SIG-M5 (cell line): ENCODE measurements around the gene APOBEC3C.
"Not testable (repeated sequence)": the region's sequence is repeated elsewhere in the genome, so short reads cannot be mapped to it uniquely, and the experiment has no call there.

Experiments used
- DNase-seq: peaks from one replicate; lab custom pipeline; 2025; lab: John Stamatoyannopoulos, UW

Gene APOBEC3C

DNA sequence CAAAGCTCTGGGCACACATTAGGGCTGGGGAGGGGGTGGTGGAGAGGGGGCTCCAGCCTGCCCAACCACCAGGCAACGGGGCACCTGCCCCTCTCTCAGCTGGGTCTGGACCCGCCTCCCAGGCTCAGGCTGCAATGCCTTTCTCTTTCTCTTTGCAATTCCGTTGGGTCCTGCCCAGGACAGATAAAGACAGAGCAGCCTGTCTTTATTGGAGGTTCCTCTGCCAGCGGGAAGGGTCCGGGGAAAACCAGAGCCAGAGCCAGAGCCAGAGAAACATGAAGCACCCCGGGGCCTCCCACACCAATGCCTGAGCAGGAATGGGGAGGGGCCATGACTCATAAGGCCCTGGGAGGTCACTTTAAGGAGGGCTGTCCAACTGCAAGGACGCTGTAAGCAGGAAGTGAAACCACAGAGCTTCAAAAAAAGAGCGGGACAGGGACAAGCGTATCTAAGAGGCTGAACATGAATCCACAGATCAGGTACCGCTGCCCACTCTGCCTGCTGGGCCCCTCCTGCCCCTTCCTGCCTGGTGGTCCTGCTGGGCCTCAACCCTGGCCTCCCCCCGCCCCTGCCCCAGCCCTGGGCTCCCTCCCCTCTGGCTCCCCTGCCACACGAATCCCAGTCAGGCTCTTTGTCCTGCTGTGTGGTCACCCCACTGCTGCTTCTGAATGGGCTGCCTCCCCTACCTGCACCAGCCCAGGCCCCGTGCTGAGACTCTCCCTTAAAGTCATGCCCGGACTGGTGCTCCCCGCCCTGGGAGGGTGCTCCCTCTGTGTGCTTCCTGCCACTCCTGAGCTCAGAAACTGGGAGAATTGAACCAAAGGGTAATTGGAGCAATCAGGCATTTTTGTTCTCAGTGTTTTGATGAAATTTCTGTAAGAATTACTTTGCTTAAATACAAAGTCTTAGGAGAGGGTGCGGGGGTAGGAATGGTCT is 31.8 kb upstream of the APOBEC3C start, which contains the start of gene APOBEC3B:
APOBEC3B (plus strand) TSS at position 356 of the 936 bp plus-strand sequence; CDS start at position 463, 107 bp downstream.
- DNase-seq: peak; percentile 26

DNA sequence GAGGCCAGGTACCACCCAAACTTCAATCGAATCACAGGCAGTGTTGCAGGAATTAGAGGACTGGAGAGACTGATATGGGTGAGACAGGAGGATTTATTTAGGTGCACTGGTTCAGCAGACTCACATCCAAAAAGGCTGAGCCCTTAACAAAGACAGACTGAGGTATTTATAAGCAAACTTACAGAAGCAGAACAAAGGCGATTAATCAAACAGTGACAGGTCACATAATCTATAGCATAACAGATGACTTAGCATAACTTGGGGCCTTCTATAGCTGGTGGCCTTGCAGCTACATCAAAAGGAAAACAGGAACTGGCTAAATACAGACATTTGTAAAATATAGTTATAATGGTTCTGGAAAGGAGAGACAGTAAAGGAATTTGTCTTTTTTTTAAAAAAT is 29.8 kb upstream of the APOBEC3C start:
- no peak for DNase-seq

DNA sequence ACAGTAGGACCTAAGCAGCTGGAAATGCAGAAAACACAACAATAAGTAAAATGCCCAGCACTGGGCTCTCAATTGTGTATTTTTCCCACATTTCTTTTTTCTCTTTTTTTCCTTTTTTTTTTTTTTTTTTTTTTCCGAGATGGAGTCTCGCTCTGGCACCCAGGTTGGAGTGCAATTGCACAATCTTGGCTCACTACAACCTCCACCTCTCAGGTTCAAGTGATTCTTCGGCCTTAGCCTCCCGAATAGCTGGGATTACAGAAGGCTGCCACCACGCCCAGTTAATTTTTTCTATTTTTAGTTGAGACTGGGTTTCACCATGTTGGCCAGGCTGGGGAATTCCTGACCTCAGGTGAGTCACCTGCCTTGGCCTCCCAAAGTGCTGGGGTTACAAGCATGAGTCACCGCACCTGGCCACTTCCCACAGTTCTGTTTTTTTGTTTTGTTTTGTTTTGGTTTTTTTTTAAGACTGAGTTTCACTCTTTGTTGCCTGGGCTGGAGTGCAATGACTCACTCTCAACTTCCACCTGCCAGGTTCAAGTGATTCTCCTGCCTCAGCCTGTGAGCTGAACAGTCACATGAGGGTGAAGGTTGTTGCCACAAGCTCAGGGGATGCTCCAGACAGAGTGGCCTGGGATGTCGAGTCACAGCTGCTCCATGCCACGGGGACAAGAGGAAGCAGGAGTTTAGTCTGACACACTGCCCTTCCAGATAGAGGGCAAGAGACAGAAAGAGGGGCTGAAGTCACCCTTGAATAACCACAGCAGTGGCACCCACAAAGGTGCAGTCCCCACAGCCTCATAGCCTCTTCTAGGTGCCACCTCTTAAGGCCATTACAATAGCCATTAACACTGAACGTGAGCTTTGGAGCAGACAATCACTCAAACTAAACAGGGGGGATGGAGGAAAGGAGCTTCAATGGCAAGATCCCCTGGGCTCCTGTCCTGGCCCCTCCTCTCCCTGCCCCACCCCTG is 29.0 kb upstream of the APOBEC3C start:
- not testable (repeated sequence) for DNase-seq

DNA sequence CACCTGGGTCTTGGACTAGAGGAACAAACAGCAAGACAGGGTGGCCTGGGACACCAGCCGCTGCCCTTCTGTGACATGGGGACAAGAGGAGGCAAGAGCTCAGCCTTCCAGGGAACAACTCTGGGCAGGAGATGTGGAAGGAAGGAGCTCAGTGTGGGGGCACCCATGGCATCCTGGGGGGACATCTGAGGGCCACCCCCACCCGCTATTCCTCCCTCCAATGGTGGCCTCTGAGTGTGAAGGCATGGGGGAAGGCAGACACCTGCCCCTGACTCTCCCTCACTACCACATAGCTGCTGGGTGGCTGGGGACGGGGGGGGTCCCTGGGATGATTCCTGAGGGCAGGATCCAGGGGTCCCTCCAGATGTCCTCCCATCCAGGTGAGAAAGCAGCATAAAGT is 27.4 kb upstream of the APOBEC3C start:
- DNase-seq: no peak

DNA sequence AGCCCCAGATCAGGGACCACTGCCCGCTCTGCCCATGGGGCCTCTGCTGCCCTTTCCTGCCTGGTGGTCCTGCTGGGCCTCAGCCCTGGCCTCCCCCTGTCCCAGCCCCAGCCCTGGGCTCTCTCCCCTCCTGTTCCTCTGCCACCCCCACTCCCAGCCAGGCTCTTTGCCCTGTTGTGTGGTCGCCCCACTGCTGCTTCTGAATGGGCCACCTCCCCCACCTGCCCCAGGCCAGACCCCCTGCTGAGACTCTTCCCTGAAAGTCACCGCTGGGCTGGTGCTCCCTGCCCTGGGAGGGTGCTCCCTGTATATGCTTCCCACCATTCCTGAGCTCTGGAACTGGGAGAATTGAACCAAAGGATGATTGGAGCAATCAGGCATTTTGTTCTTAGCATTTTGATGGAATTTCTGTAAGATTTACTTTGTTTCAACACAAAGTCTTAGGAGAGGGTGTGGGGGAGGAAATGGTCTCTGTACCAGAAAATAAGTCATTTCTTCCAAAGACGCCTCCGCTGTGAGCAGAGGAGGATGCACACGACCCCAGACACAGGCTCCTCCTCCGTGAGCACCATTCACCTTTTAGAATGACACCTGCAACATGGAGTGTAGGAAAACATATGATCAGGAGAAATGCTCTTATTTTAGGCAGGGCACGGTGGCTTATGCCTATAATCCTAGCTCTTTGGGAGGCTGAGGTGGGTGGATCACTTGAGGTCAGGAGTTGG is 26.7 kb upstream of the APOBEC3C start:
- no peak for DNase-seq

DNA sequence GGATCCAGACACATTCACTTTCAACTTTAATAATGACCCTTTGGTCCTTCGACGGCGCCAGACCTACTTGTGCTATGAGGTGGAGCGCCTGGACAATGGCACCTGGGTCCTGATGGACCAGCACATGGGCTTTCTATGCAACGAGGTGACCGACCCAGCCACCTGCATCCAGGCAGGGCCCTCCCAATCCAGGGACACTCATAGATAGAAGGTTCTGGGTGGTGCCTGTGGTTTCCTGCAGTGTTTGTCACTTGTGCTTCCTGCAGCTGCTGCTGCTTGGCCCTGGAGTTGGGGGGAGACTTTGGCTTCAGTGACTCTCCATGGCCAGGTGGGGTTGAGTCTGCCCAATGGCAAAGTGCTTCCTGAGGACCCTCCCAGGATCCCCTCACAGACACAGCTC is 24.6 kb upstream of the APOBEC3C start:
- no peak for DNase-seq

DNA sequence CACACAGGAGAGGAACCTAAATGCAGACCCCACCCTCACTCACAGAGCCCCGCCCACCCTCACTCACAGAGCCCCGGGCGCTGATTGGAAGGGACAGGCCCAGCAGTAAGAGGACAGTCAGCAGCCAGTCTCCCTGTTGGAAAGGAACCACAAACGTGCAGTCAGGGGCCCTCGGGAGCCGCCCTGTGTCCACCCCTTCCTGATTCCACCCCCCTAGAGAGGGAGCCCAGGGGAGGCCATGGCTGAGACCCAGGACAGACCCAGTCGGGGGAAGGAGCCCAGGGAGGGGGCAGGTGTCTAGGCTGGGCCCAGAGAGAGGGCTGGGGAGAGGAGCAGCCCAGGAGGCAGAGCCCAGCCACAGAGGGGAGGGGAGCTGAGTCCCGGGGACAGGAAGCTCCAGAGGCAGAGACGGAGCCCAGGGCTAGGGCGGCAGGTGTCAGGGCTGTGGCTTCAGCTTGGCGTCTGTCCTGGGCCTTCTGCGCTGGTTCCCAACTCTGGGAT is 21.1 kb upstream of the APOBEC3C start:
- not testable (repeated sequence) for DNase-seq

DNA sequence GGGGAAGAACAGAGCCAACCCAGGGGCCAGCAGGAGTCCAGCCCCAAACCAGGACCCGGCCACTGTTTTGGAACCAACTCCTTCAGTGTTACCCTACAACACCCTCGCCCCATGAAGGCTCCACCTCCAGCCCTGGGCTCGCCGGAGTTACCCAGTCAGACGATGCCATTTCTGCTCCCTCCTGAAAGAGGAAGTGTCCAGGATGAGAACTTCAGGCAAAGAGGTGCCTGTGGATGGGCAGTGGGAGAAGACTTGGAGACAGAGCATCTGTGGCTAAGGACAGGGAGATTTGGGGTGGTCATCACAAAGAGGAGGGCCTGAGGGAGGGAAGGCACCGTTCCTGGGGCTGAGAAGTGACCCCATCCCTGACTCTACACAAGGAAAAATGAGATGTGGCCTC is 18.0 kb upstream of the APOBEC3C start:
- no peak for DNase-seq

DNA sequence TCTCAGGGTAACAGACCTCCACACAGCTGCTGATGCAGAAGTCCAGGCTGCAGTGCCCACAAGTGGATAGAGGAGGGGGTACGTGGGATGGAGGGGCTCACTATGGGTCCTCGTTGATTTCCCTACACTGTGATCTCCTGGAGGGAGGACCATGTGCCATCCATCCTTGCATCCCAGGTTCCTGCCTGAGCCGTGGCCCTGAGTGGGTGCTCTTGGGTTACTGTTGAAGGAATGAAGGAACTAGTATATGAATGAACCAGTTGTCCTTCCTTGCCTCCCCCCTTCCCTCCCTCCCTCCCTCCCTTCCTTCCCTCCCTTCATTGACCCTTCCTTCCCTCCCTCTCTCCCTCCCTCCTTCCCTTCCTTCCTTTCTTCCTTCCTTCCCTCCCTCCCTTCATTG is 16.5 kb upstream of the APOBEC3C start:
- no peak for DNase-seq

DNA sequence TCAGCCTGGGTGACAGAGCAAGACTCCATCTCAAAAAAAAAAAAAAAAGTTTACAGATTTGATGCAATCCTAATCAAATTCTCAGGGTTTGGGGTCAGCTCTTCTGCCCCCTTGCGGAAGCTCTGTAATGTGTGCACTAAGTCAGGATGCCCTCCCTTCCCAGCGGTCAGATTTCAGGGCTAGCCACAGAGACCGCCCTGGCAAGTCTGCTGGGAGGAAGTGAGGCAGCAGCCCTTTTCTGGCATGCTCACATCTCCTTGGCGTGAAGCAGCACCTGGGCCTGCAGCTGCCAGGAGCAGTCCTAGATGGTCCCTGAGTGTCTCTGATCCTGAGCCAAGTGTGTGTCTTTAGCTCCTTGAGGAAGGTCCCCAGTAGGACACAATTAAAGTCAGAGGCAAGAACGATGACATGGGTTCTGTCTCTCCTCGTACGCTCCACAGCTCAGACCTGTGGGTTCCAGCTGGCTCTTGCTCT is 10.9 kb upstream of the APOBEC3C start:
- no peak for DNase-seq

DNA sequence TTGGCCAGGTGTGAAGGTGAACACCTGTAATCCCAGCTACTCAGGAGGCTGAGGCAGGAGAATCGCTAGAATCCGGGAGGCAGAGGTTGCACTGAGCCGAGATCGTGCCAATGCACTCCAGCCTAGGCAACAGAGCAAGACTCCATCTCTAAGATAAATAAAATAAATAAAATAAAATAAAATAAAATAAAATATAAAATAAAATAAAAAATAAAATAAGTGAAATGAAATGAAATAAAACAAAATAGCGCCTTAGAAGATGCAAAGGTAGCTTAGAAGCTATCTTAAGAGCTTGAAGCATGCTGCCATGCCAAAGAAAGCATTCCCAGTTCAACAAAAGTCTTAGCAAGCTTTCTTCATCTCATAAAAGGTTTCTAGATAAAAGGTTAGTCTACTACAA is 6.9 kb upstream of the APOBEC3C start:
- DNase-seq: no peak

DNA sequence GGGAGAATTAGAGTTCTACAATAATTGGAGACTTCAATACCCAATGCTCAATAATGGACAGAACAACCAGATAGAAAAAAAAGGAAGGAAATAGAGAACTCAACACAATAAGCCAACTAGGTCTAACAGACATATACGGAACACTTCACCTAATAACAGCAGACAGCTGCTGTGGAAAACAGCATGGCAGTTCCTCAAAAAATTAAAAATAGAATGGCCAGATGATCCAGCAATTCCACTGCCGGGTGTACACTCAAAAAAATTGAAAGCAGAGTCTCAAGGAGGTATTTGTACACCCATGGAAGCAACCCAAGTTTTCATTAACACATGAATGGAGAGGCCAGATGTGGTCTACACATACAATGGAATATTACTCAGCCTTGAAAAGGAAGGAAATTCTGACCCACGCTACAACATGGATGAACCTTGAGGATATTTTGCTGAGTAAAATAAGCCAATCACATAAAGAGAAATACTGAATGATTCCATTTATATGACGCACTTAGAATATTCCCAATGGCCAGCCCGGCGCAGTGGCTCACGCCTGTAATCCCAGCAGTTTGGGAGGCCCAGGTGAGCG is 5.7 kb upstream of the APOBEC3C start:
- not testable (repeated sequence) for DNase-seq

DNA sequence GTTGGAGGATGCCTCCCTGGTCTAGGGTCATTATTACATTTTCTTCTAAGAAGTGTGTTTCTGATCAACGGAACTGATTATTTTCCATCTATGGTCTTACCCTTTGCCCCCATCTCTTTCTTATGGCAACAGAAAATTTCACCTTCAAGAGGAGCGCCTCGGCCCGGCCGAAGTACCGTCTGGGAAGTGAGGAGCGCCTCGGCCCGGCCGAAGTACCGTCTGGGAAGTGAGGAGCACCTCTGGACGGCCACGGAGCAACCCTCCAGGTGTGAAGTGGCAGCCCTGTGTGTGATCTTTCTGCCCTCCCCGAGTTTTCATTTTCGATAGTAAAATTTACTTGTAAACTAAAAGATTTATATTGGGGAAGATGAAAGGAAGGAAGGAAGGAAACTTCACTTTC is 3.1 kb upstream of the APOBEC3C start:
- no peak for DNase-seq

DNA sequence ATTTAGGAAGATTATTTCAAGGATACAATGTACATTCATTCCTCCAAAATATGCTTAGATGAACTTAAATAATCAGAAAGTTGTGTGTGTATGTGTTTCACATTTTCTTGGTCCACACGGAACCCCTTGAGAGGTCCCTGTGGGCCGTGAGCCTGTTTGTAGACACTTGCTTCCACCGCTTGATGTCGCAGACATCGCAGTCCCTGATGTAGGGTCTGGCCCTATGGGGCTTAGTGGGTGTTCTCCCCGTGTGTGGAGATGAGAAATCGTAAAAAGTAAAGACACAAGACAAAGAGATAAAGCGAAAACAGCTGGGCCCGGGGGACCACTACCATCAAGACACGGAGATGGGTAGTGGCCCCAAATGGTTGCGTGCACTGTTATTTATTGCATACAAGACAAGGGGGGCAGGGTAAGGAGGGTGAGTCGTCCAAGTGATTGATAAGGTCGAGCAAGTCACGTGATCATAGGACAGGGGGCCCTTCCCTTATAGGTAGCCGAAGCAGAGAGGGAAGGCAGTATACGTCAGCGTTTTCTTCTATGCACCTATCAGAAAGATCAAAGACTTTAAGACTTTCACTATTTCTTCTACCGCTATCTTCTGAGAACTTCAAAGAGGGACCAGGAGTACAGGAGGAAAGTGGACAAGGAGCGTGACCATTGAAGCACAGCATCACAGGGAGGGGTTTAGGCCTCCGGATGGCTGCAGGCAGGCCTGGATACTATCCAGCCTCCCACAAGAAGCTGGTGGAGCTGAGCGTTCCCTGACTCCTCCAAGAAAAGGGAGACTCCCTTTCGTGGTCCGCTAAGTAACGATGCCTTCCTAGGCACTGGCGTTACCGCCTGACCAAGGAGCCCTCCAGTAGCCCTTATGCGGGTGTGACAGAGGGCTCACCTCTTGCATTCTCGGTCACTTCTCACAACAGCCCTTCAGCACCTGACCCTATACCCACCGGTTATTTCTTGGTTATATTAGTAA is 1.2 kb upstream of the APOBEC3C start:
- DNase-seq: no peak

DNA sequence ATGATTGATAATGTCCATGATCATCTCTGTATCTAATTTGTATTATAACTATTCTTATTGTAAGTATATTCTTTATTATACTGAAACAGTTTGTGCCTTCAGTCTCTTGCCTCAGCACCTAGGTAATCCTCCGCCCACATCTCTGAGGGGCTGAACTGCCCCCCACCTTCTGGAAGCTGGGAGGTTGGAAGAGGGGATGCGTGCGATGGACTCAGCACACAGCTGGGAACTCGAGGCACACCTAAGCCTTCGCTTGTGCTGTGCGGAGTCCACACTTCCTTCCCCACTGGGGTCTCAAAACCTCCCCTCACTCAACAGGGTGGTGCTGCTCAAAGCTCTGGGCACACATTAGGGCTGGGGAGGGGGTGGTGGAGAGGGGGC is 506 bp upstream of the APOBEC3C start:
- DNase-seq: not testable (repeated sequence)

DNA sequence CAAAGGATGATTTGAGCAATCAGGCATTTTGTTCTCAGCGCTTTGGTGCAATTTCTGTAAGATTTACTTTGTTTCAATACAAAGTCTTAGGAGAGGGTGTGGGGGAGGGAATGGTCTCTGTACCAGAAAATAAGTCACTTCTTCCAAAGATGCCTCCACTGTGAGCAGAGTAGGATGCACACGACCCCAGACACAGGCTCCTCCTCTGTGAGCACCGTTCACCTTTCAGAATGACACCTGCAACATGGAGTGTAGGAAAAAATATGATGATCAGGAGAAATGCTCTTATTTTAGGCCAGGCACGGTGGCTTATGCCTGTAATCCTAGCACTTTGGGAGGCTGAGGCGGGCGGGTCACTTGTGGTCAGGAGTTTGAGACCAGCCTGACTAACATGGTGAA is 665 bp downstream of the APOBEC3C start:
- not testable (repeated sequence) for DNase-seq

DNA sequence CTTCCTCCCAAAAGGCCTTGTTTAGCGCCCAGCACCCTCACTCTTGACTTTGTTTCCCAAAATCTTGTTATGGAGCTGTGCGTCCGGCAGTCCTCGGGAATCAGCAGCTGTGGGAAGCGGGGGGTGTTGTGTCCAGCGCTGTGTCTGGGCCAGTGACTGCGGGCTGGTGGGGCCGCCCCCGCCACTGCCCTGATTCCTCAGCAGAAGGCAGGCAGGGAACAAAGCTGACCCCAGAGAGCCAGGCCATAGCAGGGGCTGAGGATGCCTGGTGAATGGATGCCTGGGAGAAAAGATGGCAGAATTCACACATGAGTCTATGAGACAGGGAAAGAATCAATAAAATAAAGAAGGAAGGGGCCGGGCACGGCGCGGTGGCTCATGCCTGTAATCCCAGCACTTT is 2.5 kb downstream of the APOBEC3C start:
- DNase-seq: no peak

DNA sequence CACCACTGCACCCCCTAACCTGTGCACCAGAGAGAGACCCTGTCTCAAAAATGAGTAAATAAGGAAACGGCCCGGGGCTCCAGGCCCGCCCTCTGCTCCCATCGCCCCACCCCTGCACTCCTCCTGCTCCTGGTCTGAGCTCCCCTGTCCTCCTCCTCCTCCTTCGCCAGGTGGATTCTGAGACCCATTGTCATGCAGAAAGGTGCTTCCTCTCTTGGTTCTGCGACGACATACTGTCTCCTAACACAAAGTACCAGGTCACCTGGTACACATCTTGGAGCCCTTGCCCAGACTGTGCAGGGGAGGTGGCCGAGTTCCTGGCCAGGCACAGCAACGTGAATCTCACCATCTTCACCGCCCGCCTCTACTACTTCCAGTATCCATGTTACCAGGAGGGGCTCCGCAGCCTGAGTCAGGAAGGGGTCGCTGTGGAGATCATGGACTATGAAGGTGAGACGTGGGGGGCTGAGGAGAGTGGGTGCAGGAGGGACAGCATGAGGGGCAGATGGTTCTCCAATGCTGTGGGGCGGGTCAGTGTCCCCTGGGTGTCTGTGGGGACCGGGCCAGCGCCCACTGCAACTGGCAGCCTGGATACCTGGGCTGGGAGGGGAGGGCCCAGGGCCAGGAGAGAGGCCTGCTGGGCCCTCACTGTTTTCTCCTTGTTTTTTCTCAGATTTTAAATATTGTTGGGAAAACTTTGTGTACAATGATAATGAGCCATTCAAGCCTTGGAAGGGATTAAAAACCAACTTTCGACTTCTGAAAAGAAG is 3.7 kb downstream of the APOBEC3C start:
- no peak for DNase-seq

DNA sequence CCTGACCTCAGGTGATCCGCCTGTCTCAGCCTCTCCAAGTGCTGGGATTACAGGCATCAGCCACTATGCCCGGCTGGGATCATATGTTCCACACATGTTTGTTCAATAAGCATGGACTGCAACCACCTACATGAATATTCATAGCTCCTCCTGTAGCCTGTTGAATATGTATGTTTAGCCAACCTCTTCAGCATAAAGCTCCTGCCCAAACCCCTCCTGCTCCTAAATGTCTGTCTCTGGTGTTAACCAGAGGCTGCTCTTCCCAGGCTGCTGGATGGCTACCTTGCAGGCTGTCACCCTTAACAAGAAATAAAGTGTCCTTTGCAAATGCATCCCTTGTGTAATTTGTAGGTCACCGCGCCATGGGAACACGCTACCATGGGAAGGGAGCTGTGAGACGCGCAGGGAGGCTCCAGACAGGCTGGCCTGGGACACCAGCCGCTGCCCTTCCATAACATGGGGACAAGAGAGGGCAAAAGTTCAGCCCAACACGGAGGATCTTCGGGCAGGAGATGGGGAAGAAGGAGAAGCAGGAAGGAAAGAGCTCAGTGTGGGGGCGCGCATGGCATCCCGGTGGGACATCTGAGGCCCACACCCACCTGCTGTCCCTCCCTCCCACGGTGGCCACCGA is 6.1 kb downstream of the APOBEC3C start:
- DNase-seq: not testable (repeated sequence)
